Measurements from ENCODE around the gene MATCAP1. TPM values are rescaled to one million over a fixed set of nuclear protein-coding genes. Genes with fewer than 3 reads are reported as not detected.
A peak's percentile ranks its signal among the peaks of the same experiment; 100 is the strongest.

Gene MATCAP1
- total RNA-seq, 1 experiment from 2014 or later: 51.2 TPM

DNA sequence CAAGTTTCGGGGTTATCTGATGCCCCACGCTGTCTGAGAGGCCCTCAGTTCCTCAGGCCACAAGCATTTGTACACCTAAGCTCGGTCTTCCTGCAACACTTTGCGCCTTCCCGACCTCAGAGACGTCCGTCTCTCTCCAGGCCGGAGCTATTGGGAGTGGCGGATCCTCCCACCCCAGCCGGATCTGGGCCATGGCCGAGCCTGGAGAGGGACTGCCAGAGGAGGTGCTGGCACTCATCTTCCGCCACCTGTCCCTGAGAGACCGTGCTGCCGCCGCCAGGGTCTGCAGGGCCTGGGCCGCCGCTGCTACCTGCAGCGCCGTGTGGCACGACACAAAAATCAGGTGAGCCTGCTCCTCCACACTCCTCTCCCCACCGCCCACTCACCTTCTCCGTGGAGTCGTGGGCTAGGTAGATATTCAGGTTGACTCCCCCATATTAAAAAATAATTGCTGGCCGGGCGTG is 22.1 kb downstream of the MATCAP1 start:
- Histone ChIP-seq H3K18ac (ENCODE audit: insufficient read length, low read depth, low read length) (no peak overlapping the region), H3K23ac (ENCODE audit: insufficient read length, low read depth, low read length) (no peak overlapping the region), H4K91ac (ENCODE audit: insufficient read length, low read depth, low read length) (no peak overlapping the region), H3K9ac (ENCODE audit: extremely low read depth, insufficient read length, low read length) (no peak overlapping the region), H3K4me2 (ENCODE audit: insufficient read depth, insufficient read length, low read length) (peak overlapping the region; percentile 6), H3K4ac (ENCODE audit: low read depth, low read length) (no peak overlapping the region), H3K9me3 (ENCODE audit: control insufficient read depth, low read depth, low read length) (no peaks in the 10 kb centered on the region), H2BK15ac (ENCODE audit: low read depth, low read length) (no peak overlapping the region), H3K27ac (ENCODE audit: insufficient read length, low read depth, low read length) (no peak overlapping the region), H3T11ph (ENCODE audit: low read length) (no peak overlapping the region), H3K27me3 (ENCODE audit: insufficient read depth, low read length) (peaks cover 95% of the 10 kb centered on the region), H2BK5ac (ENCODE audit: insufficient read length, low read length) (no peak overlapping the region), H3K79me1 (ENCODE audit: insufficient read depth, low read depth, low read length, poor library complexity, severe bottlenecking) (no peaks in the 10 kb centered on the region), H3K14ac (ENCODE audit: insufficient read depth, low read length) (no peak overlapping the region), H4K5ac (ENCODE audit: insufficient read length, low read depth, low read length) (no peak overlapping the region), H3K4me1 (ENCODE audit: insufficient read depth, low read length) (no peaks in the 10 kb centered on the region), H4K8ac (replicated peaks; ENCODE audit: insufficient read length, low read depth, low read length) (no peak overlapping the region), H3K79me2 (ENCODE audit: insufficient read depth, low read length) (no peaks in the 10 kb centered on the region), H4K20me1 (ENCODE audit: control insufficient read depth, insufficient read depth, insufficient read length) (no peaks in the 10 kb centered on the region), H2BK120ac (ENCODE audit: low read depth, low read length, poor library complexity, severe bottlenecking) (no peak overlapping the region), H2BK12ac (ENCODE audit: insufficient read length, low read depth, low read length) (no peak overlapping the region), H3K56ac (ENCODE audit: insufficient read length, low read depth, low read length) (no peak overlapping the region), H2AFZ (ENCODE audit: low read length) (no peak overlapping the region), H3K23me2 (ENCODE audit: insufficient read length, low read depth, low read length, poor library complexity, severe bottlenecking) (peaks cover 14% of the 10 kb centered on the region), H2AK5ac (ENCODE audit: insufficient read length, low read length) (no peak overlapping the region), H2BK20ac (ENCODE audit: low read depth, low read length, poor library complexity, severe bottlenecking) (no peak overlapping the region)
- Mint-ChIP-seq H3K9me3 (peaks cover 3 to 7% of the 10 kb centered on the region in 2 experiments; a peak in 3 of 5 replicates), H3K27ac (no peak overlapping the region; a peak in 1 of 7 replicates), H3K27me3 (ENCODE audit: low read depth) (peaks cover 99% of the 10 kb centered on the region), H3K4me3 (peak overlapping the region in 1 of 2 experiments; percentile 63; a peak in 3 of 5 replicates), H3K36me3 (ENCODE audit: insufficient read depth in 1 of 3, low read depth in 3 of 3) (no peaks in the 10 kb centered on the region; a peak in 1 of 7 replicates), H3K4me1 (peaks cover 9 to 36% of the 10 kb centered on the region in 2 experiments)
- WGBS (ENCODE audit: extremely low coverage, insufficient read length, low lambda C conversion rate): no CpG with 5 or more reads among the region's 25 CpGs
- peak; percentile 66 for DNase-seq
- TF ChIP-seq, protein P1, sequence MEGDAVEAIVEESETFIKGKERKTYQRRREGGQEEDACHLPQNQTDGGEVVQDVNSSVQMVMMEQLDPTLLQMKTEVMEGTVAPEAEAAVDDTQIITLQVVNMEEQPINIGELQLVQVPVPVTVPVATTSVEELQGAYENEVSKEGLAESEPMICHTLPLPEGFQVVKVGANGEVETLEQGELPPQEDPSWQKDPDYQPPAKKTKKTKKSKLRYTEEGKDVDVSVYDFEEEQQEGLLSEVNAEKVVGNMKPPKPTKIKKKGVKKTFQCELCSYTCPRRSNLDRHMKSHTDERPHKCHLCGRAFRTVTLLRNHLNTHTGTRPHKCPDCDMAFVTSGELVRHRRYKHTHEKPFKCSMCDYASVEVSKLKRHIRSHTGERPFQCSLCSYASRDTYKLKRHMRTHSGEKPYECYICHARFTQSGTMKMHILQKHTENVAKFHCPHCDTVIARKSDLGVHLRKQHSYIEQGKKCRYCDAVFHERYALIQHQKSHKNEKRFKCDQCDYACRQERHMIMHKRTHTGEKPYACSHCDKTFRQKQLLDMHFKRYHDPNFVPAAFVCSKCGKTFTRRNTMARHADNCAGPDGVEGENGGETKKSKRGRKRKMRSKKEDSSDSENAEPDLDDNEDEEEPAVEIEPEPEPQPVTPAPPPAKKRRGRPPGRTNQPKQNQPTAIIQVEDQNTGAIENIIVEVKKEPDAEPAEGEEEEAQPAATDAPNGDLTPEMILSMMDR (conservative IDR thresholded peaks at IDR 0.05): no peak

Measured in H9 (cell line).